NT2/D1 (cell line): ENCODE measurements around the gene SLC39A5.

Experiments used
- SUZ12 ChIP-seq: IDR thresholded peaks from 2 replicates; pipeline ENCODE4 v1.6.1; 2011; ENCODE audit not compliant: insufficient read length, insufficient read depth; ENCODE audit errors: extremely low read depth
- YY1 ChIP-seq: IDR thresholded peaks from 2 replicates; pipeline ENCODE4 v1.6.1; 2011; ENCODE audit not compliant: insufficient read length, insufficient read depth

DNA sequence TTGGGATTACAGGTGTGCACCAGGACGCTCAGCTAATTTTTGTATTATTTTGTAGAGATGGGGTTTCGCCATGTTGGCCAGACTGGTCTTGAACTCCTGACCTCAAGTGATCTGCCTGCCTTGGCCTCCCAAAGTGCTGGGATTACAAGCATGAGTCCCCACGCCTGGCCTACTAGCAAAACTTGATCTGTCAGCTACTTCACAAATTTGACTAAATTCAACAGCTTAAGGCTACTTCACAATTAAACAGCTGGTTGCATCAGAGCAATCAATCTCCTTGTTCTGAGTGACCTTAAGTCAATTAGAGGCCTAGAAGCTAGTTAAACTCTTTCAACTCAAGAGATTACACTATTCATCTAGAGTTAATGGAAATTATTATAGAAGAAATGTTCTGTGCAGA, 49.1 kb downstream of the SLC39A5 start:
- TF ChIP-seq SUZ12 = no peak
- TF ChIP-seq YY1 = no peak
